ENCODE measurements around the gene ZNF385A.

The ZNF385A gene

GRCh38 chr12:54372113-54372806 lies 12.3 kb downstream of the ZNF385A start:
- Histone ChIP-seq H3K27ac (ENCODE audit: low read depth, low read length, severe bottlenecking) (no peak overlapping the region), H3K4me3 (ENCODE audit: extremely low read depth, insufficient read depth, low read length, poor library complexity, severe bottlenecking) (no peak overlapping the region), H3K9me3 (ENCODE audit: control insufficient read depth, low read length) (no peaks in the 10 kb centered on the region), H3K36me3 (ENCODE audit: control insufficient read depth, insufficient read depth, low read length) (peaks cover 29% of the 10 kb centered on the region), H3K4me1 (ENCODE audit: control insufficient read depth, insufficient read depth, low read length, poor library complexity, severe bottlenecking) (peaks cover 30% of the 10 kb centered on the region)
- 95 to 100% methylated on average over 4 to 5 of the region's 8 CpGs for WGBS, 2 experiments (ENCODE audit: insufficient coverage in 2 of 2)

GRCh38 chr12:54371328-54372112 lies 13.0 kb downstream of the ZNF385A start:
- no peak overlapping the region for H3K27ac ChIP-seq (ENCODE audit: low read depth, low read length, severe bottlenecking)
- 91 to 97% methylated on average over 1 to 3 of the region's 5 CpGs for WGBS, 2 experiments (ENCODE audit: insufficient coverage in 2 of 2)
- H3K9me3 ChIP-seq (ENCODE audit: control insufficient read depth, low read length), result no peaks in the 10 kb centered on the region
- peaks cover 30% of the 10 kb centered on the region for H3K4me1 ChIP-seq (ENCODE audit: control insufficient read depth, insufficient read depth, low read length, poor library complexity, severe bottlenecking)
- H3K36me3 ChIP-seq (ENCODE audit: control insufficient read depth, insufficient read depth, low read length), result peaks cover 21% of the 10 kb centered on the region
- H3K4me3 ChIP-seq (ENCODE audit: extremely low read depth, insufficient read depth, low read length, poor library complexity, severe bottlenecking), result no peak overlapping the region

GRCh38 chr12:54370171-54370730 lies 14.3 kb downstream of the ZNF385A start:
- H3K36me3 ChIP-seq (ENCODE audit: control insufficient read depth, insufficient read depth, low read length), result peaks cover 16% of the 10 kb centered on the region
- no peak overlapping the region for H3K27ac ChIP-seq (ENCODE audit: low read depth, low read length, severe bottlenecking)
- H3K4me3 ChIP-seq (ENCODE audit: extremely low read depth, insufficient read depth, low read length, poor library complexity, severe bottlenecking), result peak overlapping the region; percentile 2
- peaks cover 30% of the 10 kb centered on the region for H3K4me1 ChIP-seq (ENCODE audit: control insufficient read depth, insufficient read depth, low read length, poor library complexity, severe bottlenecking)
- H3K9me3 ChIP-seq (ENCODE audit: control insufficient read depth, low read length), result no peaks in the 10 kb centered on the region
- WGBS, 2 experiments (ENCODE audit: insufficient coverage in 2 of 2), result 6 to 21% methylated on average over 24 to 28 of the region's 44 CpGs

- WGBS, 2 experiments (ENCODE audit: insufficient coverage in 2 of 2), result 55 to 66% methylated on average over 11 to 16 of the region's 21 CpGs
- Histone ChIP-seq H3K4me1 (ENCODE audit: control insufficient read depth, insufficient read depth, low read length, poor library complexity, severe bottlenecking) (peaks cover 25% of the 10 kb centered on the region), H3K4me3 (ENCODE audit: extremely low read depth, insufficient read depth, low read length, poor library complexity, severe bottlenecking) (peak overlapping the region; percentile 2)
Observed at GRCh38 chr12:54369597-54370131, 14.9 kb downstream of the ZNF385A start.

GRCh38 chr12:54368709-54369596 lies 15.6 kb downstream of the ZNF385A start:
- peaks cover 16% of the 10 kb centered on the region for H3K36me3 ChIP-seq (ENCODE audit: control insufficient read depth, insufficient read depth, low read length)
- no peaks in the 10 kb centered on the region for H3K9me3 ChIP-seq (ENCODE audit: control insufficient read depth, low read length)
- 35 to 38% methylated on average over 29 to 38 of the region's 40 CpGs for WGBS, 2 experiments (ENCODE audit: insufficient coverage in 2 of 2)
- peaks cover 25% of the 10 kb centered on the region for H3K4me1 ChIP-seq (ENCODE audit: control insufficient read depth, insufficient read depth, low read length, poor library complexity, severe bottlenecking)
- no peak overlapping the region for H3K27ac ChIP-seq (ENCODE audit: low read depth, low read length, severe bottlenecking)
- no peak overlapping the region for H3K4me3 ChIP-seq (ENCODE audit: extremely low read depth, insufficient read depth, low read length, poor library complexity, severe bottlenecking)

More at GRCh38 chr12:54369597-54370131, 14.9 kb downstream of the ZNF385A start:
- H3K36me3 ChIP-seq (ENCODE audit: control insufficient read depth, insufficient read depth, low read length), result peaks cover 16% of the 10 kb centered on the region
- H3K9me3 ChIP-seq (ENCODE audit: control insufficient read depth, low read length), result no peaks in the 10 kb centered on the region
- H3K27ac ChIP-seq (ENCODE audit: low read depth, low read length, severe bottlenecking), result no peak overlapping the region

- H3K27ac ChIP-seq (ENCODE audit: low read depth, low read length, severe bottlenecking), result no peak overlapping the region
- H3K4me3 ChIP-seq (ENCODE audit: extremely low read depth, insufficient read depth, low read length, poor library complexity, severe bottlenecking), result no peak overlapping the region
- H3K9me3 ChIP-seq (ENCODE audit: control insufficient read depth, low read length), result no peaks in the 10 kb centered on the region
- H3K4me1 ChIP-seq (ENCODE audit: control insufficient read depth, insufficient read depth, low read length, poor library complexity, severe bottlenecking), result peaks cover 25% of the 10 kb centered on the region
- 7 to 14% methylated on average over 3 of the region's 5 CpGs for WGBS, 2 experiments (ENCODE audit: insufficient coverage in 2 of 2)
- H3K36me3 ChIP-seq (ENCODE audit: control insufficient read depth, insufficient read depth, low read length), result peaks cover 16% of the 10 kb centered on the region
Observed at GRCh38 chr12:54368025-54368708, 16.4 kb downstream of the ZNF385A start.

- 91 to 92% methylated on average over 2 to 4 of the region's 4 CpGs for WGBS, 2 experiments (ENCODE audit: insufficient coverage in 2 of 2)
Observed at GRCh38 chr12:54364413-54364812, 20.1 kb downstream of the ZNF385A start, which contains the start of gene GPR84. Gene GPR84 (minus strand): TSS chr12:54364486. CDS start chr12:54363851, 635 bp downstream.

GRCh38 chr12:54363618-54364017 lies 20.9 kb downstream of the ZNF385A start:
- no peak overlapping the region for H3K27ac ChIP-seq (ENCODE audit: low read depth, low read length, severe bottlenecking)
- H3K9me3 ChIP-seq (ENCODE audit: control insufficient read depth, low read length), result no peaks in the 10 kb centered on the region
- WGBS, 2 experiments (ENCODE audit: insufficient coverage in 2 of 2), result 80% methylated on average over 2 to 3 of the region's 6 CpGs
- no peak overlapping the region for H3K4me3 ChIP-seq (ENCODE audit: extremely low read depth, insufficient read depth, low read length, poor library complexity, severe bottlenecking)
- H3K4me1 ChIP-seq (ENCODE audit: control insufficient read depth, insufficient read depth, low read length, poor library complexity, severe bottlenecking), result peaks cover 26% of the 10 kb centered on the region
- H3K36me3 ChIP-seq (ENCODE audit: control insufficient read depth, insufficient read depth, low read length), result no peaks in the 10 kb centered on the region

More at GRCh38 chr12:54364413-54364812, 20.1 kb downstream of the ZNF385A start, which contains the start of gene GPR84:
- peaks cover 33% of the 10 kb centered on the region for H3K4me1 ChIP-seq (ENCODE audit: control insufficient read depth, insufficient read depth, low read length, poor library complexity, severe bottlenecking)
- H3K4me3 ChIP-seq (ENCODE audit: extremely low read depth, insufficient read depth, low read length, poor library complexity, severe bottlenecking), result no peak within 1 kb of the TSS
- no peaks in the 10 kb centered on the region for H3K36me3 ChIP-seq (ENCODE audit: control insufficient read depth, insufficient read depth, low read length)
- no peaks in the 10 kb centered on the region for H3K9me3 ChIP-seq (ENCODE audit: control insufficient read depth, low read length)
- H3K27ac ChIP-seq (ENCODE audit: low read depth, low read length, severe bottlenecking), result no peak within 1 kb of the TSS

- WGBS, 2 experiments (ENCODE audit: insufficient coverage in 2 of 2), result 87 to 92% methylated on average over 8 of the region's 8 CpGs
- Histone ChIP-seq H3K9me3 (ENCODE audit: control insufficient read depth, low read length) (no peaks in the 10 kb centered on the region), H3K4me3 (ENCODE audit: extremely low read depth, insufficient read depth, low read length, poor library complexity, severe bottlenecking) (no peak overlapping the region), H3K27ac (ENCODE audit: low read depth, low read length, severe bottlenecking) (no peak overlapping the region), H3K4me1 (ENCODE audit: control insufficient read depth, insufficient read depth, low read length, poor library complexity, severe bottlenecking) (peaks cover 21% of the 10 kb centered on the region), H3K36me3 (ENCODE audit: control insufficient read depth, insufficient read depth, low read length) (no peaks in the 10 kb centered on the region)
Observed at GRCh38 chr12:54363047-54363446, 21.5 kb downstream of the ZNF385A start.

Measured in mesodermal cell (in vitro differentiated cells).